GM18517 (cell line): ENCODE data around the gene HLA-A.
"Not testable (repeated sequence)": the region's sequence is repeated elsewhere in the genome, so short reads cannot be mapped to it uniquely, and the experiment has no call there.

ENCODE experiments used
- ATAC-seq: cut with Tn5 transposase; IDR thresholded peaks from one replicate; pipeline ENCODE4 v1.9.1; 2021; ENCODE audit warnings: mild to moderate bottlenecking, moderate library complexity; ENCODE audit not compliant: unreplicated experiment

The HLA-A gene

DNA sequence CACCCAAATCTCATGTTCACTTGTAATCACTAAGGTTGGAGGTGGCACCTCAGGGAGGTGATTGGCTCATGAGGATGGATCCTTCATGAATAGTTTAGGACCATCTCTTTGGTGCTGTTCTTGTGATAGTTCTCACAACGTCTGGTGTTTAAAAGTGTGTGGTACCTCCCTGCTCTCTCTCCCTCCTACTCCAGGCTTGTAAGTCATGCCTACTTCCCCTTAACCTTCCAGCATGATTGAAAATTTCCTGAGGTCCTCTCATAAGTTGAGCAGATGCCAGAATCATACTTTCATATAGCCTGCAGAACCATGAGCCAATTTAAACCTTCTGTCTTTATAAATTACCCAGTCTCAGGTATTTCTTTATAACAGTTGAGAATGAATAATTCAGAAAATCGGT, 16.6 kb downstream of the HLA-A start:
- ATAC-seq = no peak

DNA sequence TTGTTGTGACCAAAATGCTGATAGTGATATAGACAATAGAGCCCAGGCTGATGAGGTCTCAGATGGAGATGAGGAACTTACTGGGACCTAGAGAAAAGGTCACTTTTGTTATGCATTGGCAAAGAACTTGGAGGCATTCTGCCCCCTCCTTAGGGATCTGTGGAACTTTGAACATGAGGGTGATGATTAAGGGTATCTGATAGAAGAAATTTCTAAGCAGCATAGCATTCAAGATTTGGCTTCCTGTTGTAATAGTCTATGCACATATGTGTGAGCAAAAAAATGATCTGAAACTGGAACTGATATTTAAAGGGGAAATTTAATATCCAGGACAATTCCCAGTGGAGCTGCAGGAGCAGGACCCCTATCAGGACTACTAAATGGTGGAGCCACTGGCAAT, 17.1 kb downstream of the HLA-A start:
- ATAC-seq = no peak

DNA sequence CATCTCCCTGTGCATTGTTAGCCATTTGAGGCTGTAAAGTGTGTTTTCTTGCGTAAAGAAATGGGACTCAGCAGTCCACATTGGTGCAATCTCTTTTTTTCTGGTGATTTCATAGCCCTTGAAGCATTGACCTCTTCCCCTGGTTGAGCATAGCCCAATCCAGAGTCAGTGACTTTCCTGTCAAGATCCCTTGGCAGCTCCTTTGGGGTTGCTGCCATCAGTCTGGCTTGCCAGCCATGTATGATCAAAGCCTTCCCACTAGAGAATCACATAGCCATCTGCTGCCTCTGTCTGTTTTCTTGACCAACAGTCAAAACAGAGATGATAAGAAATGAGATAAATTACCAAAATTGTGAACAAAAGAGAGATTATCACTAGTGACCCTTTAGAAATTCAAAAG, 19.6 kb downstream of the HLA-A start:
- ATAC-seq = no peak

DNA sequence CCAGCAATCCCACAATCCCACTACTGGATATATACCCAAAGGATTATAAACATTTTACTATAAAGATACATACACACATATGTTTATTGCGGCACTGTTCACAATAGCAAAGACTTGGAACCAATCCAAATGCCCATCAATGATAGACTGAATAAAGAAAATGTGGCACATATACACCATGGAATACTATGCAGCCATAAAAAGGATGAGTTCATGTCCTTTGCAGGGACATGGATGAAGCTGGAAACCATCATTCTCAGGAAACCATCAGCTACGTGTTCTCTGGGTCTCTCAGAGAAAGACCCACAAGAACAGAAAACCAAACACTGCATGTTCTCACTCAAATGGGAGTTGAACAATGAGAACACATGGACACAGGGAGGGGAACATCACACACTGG, 21.4 kb downstream of the HLA-A start:
- not testable (repeated sequence) for ATAC-seq

DNA sequence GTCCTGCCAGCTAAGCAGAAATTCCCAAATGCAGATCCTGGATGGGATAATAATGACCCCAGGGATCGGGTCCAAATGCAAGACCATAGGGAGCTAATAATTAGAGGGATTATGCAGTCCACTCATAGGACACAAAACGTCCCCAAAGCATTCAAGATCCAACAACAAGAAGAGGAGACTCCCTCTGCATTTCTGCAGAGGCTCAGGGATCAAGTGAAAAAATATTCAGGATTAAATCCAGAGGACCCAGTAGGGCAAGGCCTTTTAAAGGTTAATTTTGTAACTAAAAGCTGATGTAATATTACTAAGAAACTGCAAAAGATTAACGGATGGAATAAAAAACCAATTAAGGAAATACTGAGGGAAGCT, 22.2 kb downstream of the HLA-A start:
- no peak for ATAC-seq

DNA sequence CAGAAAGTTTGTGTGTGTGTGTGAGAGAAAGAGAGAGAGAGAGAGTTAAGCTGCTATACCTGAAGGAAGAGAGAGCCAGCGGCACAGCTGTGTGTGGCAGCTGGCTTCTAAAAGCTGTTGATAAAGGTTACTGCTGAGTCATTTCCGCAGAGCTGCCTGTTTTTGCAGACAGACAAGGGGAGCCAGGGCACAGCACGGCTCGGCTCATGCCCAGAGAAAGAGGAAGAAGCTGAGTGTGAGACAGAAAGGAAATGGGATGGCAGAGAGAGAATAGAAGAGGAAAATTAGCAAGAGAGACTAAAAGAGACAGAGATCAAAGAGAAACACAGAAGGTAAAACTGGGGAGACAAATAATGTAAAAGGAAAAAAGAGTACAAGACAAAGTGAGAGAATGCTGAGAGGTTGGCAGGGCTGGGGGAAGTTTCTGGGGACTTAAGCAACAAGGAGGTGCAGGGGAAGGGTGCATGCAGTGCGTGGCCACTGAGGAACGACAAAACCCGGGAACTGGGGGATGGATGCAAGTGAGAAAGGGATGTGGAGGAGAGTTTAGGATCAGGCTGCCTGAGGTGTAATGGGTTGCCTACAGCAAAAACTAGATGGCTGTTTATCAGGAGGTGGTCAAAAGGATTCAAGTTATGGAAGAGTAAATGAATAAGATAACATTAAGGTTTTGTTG, 22.7 kb downstream of the HLA-A start:
- peak; percentile 89 for ATAC-seq

DNA sequence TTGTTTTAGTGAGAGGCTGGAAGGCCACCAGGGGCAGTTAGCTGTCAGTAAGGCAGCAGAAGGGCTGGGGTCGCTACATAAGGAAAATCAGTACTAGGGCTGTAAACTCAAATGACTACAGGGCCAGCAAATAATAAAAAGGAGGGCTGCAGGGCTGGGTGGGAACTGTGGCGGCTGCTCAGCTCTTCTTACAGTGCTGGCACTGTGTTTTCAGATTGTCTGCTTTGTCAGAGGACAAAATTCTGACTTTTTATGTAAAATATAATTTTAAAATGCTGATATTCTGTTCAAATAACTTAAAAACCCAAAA, 23.2 kb downstream of the HLA-A start:
- ATAC-seq = no peak

DNA sequence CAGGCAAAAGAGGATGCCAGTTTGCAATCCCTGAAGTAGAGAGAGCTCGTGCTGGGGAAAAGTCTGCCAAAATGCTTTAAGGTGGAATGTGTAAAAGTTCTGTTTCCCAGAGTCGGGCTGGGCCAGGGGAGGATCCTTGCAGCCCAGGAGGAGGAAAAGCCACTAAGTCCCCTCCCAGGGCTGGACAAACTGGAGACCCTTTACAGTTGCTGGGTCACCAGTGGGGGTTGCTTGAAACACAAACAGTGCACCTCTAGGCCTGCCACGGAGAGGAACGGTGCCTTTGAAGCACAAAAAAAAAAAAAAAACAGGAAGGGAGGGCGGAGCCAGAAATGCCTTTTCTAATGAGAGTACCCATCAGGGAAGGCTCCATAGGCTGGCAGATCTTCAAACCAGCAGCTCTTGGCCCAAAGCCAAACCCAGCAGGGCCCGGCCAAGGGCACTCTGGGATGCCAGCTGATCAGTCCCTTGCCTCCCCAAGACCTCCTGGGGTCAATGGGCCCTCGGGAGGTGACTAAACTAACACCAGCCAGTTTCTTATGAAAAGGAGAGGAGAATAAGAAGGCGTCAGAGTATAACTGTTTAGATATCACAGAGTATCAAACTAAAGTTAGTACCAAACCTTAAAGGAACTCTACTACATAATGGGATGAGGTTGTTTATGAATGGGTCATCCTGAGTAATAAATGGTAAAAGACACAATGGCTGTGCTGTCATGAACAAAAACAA, 23.7 kb downstream of the HLA-A start:
- peak; percentile 55 for ATAC-seq

DNA sequence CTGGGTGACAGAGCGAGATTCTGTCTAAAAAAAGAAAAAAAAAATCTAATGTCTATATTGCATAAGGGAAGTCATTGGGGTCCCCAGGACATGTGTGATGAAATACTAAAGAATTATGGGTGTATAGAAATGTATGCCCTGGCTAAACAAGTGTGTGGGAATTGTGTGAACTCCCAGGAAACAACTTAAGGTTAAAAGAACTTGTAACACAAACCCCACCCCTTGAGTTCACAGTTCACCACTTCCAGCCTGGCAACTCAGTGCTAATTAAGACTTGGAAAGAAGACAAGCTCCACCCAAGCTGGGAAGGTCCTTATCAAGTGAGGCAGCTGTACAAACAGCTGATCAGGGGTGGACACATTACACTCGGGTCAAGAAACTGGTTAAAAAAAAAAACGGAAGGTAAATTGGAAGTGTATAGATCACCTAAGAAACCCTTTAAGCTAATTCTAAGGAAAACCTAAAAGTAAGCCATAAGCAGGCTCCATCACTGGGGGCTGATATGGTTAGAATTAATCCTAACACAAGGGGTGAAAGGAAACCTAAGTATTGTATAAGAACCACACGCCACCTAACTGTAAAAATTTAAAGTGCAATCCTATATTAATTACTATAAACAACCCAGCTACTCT, 25.2 kb downstream of the HLA-A start:
- ATAC-seq = no peak

DNA sequence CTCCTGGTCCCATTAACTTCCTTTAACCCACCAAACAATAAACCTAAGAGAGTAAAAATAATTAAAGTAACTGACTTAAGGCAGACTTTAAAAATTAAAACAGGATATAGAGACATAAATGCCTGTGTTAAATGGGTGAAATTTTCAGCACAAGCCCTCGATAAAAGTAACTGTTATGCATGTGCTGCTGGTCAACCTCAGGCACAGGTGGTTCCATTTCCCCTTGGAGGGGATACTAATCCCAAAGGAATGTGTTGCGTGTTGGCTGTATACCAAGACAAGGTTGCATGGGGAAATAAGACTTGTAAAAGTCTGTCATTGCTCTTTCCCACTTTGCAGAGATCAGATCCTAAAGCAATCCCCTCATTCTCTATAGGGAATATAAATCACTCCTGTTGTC, 25.8 kb downstream of the HLA-A start:
- no peak for ATAC-seq

DNA sequence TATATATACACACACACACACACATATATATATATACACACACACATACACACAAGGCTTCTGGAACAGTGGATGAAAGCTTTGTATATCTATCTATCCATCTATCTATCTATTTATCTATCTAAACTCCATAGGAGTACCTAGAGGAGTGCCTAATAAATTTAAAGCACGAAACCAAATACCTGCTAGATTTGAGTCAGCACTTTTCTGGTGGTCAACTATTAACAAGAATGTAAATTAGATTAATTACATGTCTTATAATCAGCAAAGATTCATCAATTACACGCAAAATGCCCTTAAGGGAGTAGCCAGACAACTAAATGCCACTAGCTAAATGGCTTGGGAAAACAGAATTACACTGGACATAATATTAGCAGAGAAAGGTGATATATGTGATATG, 26.6 kb downstream of the HLA-A start:
- no peak for ATAC-seq

DNA sequence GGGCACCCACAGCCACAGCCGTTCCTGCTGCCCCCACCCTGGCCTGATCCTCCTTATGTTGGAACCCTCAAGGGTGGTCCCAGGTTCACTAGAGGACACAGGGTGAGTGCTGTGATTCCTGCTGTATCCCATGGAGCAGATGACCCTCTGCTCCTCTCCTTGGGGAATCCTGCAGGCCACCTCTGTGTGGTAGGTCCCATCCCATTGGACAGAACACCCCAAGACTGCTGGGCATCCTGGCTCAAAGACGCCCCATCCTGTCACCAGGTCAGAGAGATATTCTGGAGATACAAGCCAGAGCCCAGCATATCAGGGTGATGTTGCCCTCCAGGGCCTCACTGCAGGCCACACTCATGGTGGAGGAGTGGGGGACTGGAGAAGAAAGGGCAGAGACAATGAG, 28.4 kb downstream of the HLA-A start:
- no peak for ATAC-seq

DNA sequence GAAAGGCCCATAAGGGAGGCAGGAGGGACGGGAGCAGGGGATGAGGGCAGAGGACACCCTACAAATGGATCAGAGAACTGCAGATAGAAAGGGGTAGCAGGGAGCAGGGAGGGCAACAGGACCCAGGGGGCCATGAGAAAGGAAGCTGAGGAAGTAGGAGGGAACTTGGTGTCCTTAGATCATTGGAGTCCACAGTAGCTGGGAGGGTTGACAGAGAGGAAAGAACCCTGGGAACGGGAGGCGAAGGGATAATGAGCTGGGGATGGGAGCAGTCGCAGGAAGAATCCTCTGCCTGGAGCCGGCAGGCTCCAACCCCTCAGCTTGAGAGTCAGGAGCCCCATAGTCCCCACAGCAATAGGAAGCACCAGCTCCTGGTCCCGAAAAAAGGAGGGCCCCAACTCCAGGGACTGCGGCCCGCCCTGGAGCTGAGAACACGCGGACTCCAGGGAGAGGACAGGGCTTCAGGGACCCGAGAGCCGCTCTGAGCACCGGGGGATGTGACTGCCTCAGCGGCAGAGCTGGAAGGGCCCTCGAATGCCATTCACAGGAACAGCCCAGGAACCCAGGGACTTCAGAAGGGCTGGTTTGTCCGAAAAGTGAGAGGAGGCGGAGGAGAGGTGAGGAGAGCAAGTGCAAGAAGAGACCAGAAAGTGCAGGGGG, 32.7 kb downstream of the HLA-A start:
- no peak for ATAC-seq

DNA sequence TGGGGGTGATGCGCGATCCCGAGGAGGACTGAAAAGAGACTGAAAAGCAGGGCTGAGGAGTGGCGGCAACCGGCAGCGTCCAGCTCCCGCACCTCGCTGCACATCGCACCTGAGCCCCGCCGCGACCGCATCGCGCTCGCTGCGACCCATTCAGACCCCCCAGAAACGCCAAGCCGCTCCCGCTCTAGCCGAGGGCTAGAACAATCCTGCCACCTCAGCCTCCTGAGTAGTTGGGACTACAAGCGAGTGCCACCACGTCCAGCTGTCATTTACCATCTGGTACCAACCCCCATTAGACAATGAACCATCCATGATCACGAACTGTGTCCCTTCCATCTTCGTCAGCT, 33.2 kb downstream of the HLA-A start:
- ATAC-seq = no peak

DNA sequence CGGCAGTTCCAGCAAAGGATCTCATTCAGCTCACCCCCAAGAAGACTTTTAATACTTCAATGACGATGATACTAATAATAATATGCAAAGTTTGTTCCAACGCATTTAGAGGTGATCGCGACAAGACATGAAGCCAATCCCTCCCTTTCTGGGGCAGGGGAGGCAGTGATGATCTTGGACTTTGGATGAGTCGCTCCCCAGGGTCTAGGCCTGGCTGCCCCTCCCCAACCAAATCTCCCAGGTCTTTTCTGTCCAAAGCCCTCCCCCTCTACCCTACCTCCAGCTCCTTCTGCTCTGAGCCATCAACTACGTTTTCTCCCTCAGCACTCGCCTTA, 33.9 kb downstream of the HLA-A start:
- no peak for ATAC-seq

DNA sequence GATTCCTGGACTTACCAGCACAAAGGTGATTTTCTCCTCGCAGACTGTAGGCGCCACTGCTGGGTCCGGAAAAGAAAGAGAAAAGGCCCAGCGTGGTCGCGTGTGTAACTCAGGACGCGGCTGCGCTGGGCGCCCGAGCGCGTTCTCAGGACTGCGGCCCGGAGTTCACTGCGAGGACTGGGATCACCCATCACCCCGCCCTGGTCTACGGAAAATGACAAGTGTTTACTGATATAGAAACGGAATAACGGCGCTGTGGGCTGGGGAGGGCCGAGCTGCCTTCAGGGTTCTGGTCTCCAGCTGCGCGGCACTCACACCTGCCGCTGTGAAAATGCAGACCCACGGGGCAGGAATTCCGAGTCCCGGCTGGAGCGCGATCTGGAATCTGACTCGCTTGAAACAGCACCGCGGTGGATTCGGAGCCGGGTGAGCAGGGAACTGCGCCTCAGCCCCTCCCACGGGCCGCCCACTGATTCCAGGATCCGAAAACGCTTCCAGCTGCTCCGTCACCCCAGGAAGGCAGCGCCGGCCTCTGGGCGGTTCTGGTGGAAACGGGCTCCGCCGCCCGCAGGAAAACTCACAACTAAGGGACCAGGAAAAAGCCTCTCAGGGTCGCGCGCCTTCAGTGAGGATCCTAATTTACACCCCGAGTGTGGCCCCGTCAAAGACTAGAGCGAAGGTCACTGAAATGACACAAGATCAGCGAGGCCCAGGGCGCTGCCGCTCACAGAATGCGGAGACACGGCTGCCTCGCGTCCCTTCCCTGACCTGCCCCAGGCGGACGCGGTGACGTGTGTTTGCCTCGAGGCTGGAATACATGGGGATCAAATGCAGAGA, 34.5 kb downstream of the HLA-A start:
- ATAC-seq = no peak

DNA sequence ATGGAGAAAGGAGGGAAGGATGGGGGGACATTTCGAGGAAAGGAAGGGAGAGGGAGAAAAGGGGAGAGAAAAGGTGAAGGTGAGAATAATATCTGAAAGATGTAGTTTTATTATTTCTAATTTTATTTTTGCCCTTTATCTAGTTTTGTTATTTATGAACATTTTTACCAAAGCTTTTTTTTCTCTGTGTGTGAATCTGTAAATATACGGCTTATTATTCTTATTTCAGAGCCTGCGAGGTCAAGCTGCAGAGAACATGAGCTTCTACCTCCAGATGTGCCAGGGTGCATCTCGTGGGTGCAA, 35.0 kb downstream of the HLA-A start:
- ATAC-seq = no peak

DNA sequence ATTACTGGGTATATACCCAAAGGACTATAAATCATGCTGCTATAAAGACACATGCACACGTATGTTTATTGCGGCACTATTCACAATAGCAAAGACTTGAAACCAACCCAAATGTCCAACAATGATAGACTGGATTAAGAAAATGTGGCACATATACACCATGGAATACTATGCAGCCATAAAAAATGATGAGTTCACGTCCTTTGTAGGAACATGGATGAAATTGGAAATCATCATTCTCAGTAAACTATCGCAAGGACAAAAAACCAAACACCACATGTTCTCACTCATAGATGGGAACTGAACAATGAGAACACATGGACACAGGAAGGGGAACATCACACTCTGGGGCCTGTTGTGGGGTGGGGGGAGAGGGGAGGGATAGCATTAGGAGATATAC, 37.7 kb downstream of the HLA-A start:
- not testable (repeated sequence) for ATAC-seq

DNA sequence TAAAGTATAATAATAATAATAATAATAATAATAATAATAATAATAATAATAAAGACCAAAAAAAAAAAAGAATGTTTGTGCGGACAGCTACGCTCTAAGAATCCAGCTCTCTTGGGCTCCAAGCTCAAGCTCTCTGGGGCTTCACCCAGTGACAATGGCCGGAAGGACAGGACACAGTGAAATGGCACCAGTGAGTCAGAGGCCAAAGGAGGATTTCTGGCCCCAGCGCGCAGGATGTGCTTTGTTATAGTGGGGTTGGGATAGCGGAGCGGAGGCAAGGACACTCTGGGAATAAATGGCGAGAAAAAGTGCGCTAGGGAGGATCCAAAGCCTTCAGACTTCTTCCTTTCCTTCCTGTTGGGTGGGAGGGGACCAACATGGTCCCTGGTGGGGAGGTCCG, 38.2 kb downstream of the HLA-A start:
- ATAC-seq = no peak

DNA sequence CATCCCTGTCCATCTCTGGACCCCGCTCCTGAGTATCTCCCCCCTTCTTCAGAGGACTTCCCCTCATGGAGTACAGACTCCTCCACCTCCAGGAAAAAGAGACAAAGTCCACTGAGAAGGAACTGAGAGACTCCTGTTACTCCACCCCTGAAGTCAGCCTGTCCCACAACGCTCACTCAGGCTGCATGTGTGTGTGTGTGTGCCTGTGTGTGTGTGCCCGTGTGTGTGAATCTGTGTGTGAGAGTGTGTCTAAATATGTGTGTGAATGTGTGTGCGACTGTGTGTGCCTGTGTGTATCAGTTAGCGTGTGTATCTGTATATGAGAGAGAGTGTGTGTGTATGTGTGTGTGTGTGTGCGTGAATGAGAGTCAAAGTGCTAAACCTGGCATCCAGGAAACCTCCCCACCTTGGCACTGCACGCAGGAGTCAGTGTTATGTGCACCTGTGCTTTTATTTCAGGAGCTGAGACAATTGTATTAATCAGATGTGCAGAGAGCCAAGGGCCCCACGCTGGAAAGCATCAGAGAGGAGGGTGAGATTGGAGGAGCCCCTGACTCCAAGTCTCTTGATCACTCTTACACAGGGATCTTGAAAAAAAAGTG, 39.0 kb downstream of the HLA-A start:
- ATAC-seq = no peak

DNA sequence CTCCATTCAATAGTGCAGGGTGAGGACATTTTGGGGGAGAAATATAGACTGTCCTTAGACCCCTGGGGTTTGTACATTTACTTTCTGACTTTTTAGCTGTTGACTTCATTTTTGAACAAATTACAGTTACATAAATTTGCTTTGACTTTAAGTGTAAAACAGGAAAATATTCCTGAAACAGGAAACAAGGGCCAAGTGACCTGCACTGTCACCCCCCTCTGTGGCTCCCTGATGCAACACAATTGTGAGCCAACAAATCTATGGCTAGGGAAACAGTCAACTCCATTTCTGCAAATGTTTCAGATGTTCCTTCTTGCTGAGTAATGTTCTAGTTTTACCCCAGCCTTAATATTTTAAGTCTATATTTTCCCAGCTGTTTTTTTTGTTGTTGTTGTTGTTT, 39.8 kb downstream of the HLA-A start:
- no peak for ATAC-seq
